GM03348 (cell line): Measurements from ENCODE around the gene SERTAD4.
"Not testable (repeated sequence)": the region's sequence is repeated elsewhere in the genome, so short reads cannot be mapped to it uniquely, and the experiment has no call there.

Experiments used
- DNase-seq: peaks from one replicate; pipeline ENCODE4 v3.0.0; 2012; ENCODE audit warnings: low spot score

The SERTAD4 gene

GRCh38 chr1:210232511-210233215 is at the start of gene SERTAD4:
SERTAD4 (plus strand) TSS chr1:210232796; CDS start chr1:210237961, 5,165 bp downstream.
- DNase-seq: peak; percentile 52

- no peak for DNase-seq
Measured at GRCh38 chr1:210185063-210185462, 47.5 kb upstream of the SERTAD4 start.

- not testable (repeated sequence) for DNase-seq
Measured at GRCh38 chr1:210187849-210188606, 44.6 kb upstream of the SERTAD4 start.

- no peak for DNase-seq
Measured at GRCh38 chr1:210189426-210189825, 43.2 kb upstream of the SERTAD4 start.

- DNase-seq: no peak
Measured at GRCh38 chr1:210195635-210196160, 36.9 kb upstream of the SERTAD4 start.

- DNase-seq: not testable (repeated sequence)
Measured at GRCh38 chr1:210196266-210196665, 36.3 kb upstream of the SERTAD4 start.

GRCh38 chr1:210198840-210199239 is 33.8 kb upstream of the SERTAD4 start:
- DNase-seq: no peak

- no peak for DNase-seq
Measured at GRCh38 chr1:210200124-210200736, 32.4 kb upstream of the SERTAD4 start.

- peak; percentile 10 for DNase-seq
Measured at GRCh38 chr1:210201681-210202080, 30.9 kb upstream of the SERTAD4 start.

- DNase-seq: no peak
Measured at GRCh38 chr1:210207597-210208450, 24.8 kb upstream of the SERTAD4 start.

- no peak for DNase-seq
Measured at GRCh38 chr1:210213335-210213734, 19.3 kb upstream of the SERTAD4 start.

GRCh38 chr1:210214573-210215409 is 17.8 kb upstream of the SERTAD4 start:
- no peak for DNase-seq

GRCh38 chr1:210217482-210217881 is 15.1 kb upstream of the SERTAD4 start:
- DNase-seq: no peak

GRCh38 chr1:210218047-210218446 is 14.5 kb upstream of the SERTAD4 start:
- DNase-seq: no peak

- peak; percentile 18 for DNase-seq
Measured at GRCh38 chr1:210222340-210223006, 10.1 kb upstream of the SERTAD4 start.

- DNase-seq: peak; percentile 21
Measured at GRCh38 chr1:210223226-210223904, 9.2 kb upstream of the SERTAD4 start.

GRCh38 chr1:210228158-210228557 is 4.4 kb upstream of the SERTAD4 start:
- DNase-seq: no peak

- no peak for DNase-seq
Measured at GRCh38 chr1:210230149-210230695, 2.4 kb upstream of the SERTAD4 start.

- DNase-seq: peak; percentile 53
Measured at GRCh38 chr1:210231846-210232510, 618 bp upstream of the SERTAD4 start.
